ENCODE data around the gene NPAS3.

DNA sequence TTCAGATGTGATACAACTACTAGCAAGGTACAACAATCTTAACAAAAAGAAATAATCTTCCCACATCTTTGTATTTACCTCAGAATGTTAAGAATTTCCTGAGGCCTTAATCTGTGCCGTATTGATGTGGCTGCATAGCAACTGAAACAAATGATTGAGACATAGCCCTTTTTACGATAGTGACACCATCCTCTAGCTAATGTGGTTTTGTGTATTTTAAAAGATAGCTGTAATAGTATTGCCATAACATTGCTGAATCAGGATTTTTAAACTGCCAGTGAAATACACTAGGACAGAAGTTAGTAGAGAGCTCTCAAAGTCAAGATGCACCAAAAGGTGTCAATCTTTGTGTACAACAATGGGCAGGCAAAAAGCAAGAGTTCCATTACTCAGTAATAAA, 11.9 kb downstream of the NPAS3 start:
- TF ChIP-seq, protein P1, sequence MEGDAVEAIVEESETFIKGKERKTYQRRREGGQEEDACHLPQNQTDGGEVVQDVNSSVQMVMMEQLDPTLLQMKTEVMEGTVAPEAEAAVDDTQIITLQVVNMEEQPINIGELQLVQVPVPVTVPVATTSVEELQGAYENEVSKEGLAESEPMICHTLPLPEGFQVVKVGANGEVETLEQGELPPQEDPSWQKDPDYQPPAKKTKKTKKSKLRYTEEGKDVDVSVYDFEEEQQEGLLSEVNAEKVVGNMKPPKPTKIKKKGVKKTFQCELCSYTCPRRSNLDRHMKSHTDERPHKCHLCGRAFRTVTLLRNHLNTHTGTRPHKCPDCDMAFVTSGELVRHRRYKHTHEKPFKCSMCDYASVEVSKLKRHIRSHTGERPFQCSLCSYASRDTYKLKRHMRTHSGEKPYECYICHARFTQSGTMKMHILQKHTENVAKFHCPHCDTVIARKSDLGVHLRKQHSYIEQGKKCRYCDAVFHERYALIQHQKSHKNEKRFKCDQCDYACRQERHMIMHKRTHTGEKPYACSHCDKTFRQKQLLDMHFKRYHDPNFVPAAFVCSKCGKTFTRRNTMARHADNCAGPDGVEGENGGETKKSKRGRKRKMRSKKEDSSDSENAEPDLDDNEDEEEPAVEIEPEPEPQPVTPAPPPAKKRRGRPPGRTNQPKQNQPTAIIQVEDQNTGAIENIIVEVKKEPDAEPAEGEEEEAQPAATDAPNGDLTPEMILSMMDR (IDR thresholded peaks at IDR 0.05; ENCODE audit: control extremely low read depth in 1 of 3, insufficient read depth in 1 of 3, low read depth in 1 of 3, low read length in 3 of 3), result no peak
- TF ChIP-seq MAFK (IDR thresholded peaks at IDR 0.05; ENCODE audit: low read depth, low read length), result no peak
- no peak for TF ChIP-seq HDAC6 (IDR thresholded peaks at IDR 0.05; ENCODE audit: low read depth, low read length)
- TF ChIP-seq SIX5 (IDR thresholded peaks at IDR 0.05; ENCODE audit: low read depth, low read length), result no peak
- TF ChIP-seq, protein P2, sequence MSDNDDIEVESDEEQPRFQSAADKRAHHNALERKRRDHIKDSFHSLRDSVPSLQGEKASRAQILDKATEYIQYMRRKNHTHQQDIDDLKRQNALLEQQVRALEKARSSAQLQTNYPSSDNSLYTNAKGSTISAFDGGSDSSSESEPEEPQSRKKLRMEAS (IDR thresholded peaks at IDR 0.05), result no peak
- TF ChIP-seq HDAC2 (IDR thresholded peaks at IDR 0.05; ENCODE audit: borderline replicate concordance in 1 of 2, low read depth in 2 of 2, low read length in 2 of 2), result no peak

Measured in H1 (cell line).